H1 (cell line): ENCODE results near the gene BCAS4. TPM values are rescaled to one million over a fixed set of nuclear protein-coding genes. Genes with fewer than 3 reads are reported as not detected.

Source experiments
- CTCF ChIA-PET: fragments of 300-600 bp; sonication (Branson Sonifier 250); formaldehyde crosslinking; loops from one replicate; lab custom pipeline; 2021; ENCODE audit not compliant: partially characterized antibody; lab: Charles Lee
- POLR2A ChIA-PET: fragments of 300-600 bp; sonication (Branson Sonifier 250); formaldehyde crosslinking; loops from one replicate; lab custom pipeline; 2021; ENCODE audit warnings: inconsistent platforms; ENCODE audit not compliant: partially characterized antibody; lab: Charles Lee
- DNase-seq, 2 experiments: peaks; one replicate each; pipeline versions ENCODE4 v3.0.0 to v3.0.0-alpha.2; 2010 to 2022; ENCODE audit warnings: low spot score in 2 of 2, low read depth in 1 of 2, mixed read lengths in 1 of 2
- FAIRE-seq: peaks from 2 replicates; lab custom pipeline; 2011; peaks lifted over from hg19 to GRCh38; lab: Jason Lieb, UNC
- H2AFZ ChIP-seq: 2 replicates; pipeline ENCODE4 v1.8.1; 2012; ENCODE audit warnings: low read length, inconsistent platforms
- H2AK5ac ChIP-seq: 2 replicates; pipeline ENCODE4 v1.6.1; 2013; ENCODE audit warnings: low read depth, low read length
- H2BK120ac ChIP-seq: replicated peaks from 2 replicates; pipeline ENCODE3; 2013; ENCODE audit warnings: low read depth, low read length, inconsistent platforms
- H2BK12ac ChIP-seq: 2 replicates; pipeline ENCODE4 v1.6.1; 2013; ENCODE audit warnings: low read depth, low read length
- H2BK15ac ChIP-seq: 2 replicates; pipeline ENCODE4 v1.6.1; 2013; ENCODE audit warnings: low read length
- H2BK20ac ChIP-seq: 2 replicates; pipeline ENCODE4 v1.6.1; 2013; ENCODE audit warnings: low read length
- H2BK5ac ChIP-seq: 2 replicates; pipeline ENCODE4 v1.6.1; 2013; ENCODE audit warnings: low read depth, low read length
- H3K14ac ChIP-seq: 2 replicates; pipeline ENCODE4 v1.6.1; 2013; ENCODE audit warnings: inconsistent platforms; ENCODE audit not compliant: insufficient read length
- H3K18ac ChIP-seq: 2 replicates; pipeline ENCODE4 v1.6.1; 2013; ENCODE audit warnings: low read length; ENCODE audit errors: extremely low read depth
- H3K23ac ChIP-seq: 2 replicates; pipeline ENCODE4 v1.6.1; 2013; ENCODE audit warnings: inconsistent platforms; ENCODE audit not compliant: insufficient read length
- H3K23me2 ChIP-seq: 2 replicates; pipeline ENCODE4 v1.6.1; 2013; ENCODE audit warnings: low read depth, low read length
- H3K27ac ChIP-seq: 2 replicates; pipeline ENCODE4 v1.6.1; 2011; ENCODE audit warnings: low read depth, low read length, inconsistent platforms
- H3K27me3 ChIP-seq, 4 experiments: replicated peaks in 1 of 4; 1 replicate in 1 of 4; 2 replicates in 3 of 4; pipeline versions ENCODE4 v1.6.1 to v1.8.1; 2011 to 2013; ENCODE audit warnings: low read length in 3 of 4, mild to moderate bottlenecking in 3 of 4, inconsistent platforms in 2 of 4, mixed read lengths in 2 of 4, moderate library complexity in 1 of 4; ENCODE audit not compliant: control insufficient read depth in 3 of 4, insufficient read depth in 3 of 4; ENCODE audit errors: extremely low read depth in 1 of 4
- H3K36me3 ChIP-seq, 4 experiments: 2 replicates each; pipeline versions ENCODE4 v1.6.1 to v1.8.1; 2011 to 2013; ENCODE audit warnings: mild to moderate bottlenecking in 4 of 4, low read length in 3 of 4, moderate library complexity in 2 of 4, control low read depth in 1 of 4, inconsistent platforms in 1 of 4; ENCODE audit not compliant: insufficient read depth in 4 of 4, control insufficient read depth in 2 of 4
- H3K4ac ChIP-seq: replicated peaks from 2 replicates; pipeline ENCODE3; 2013; ENCODE audit warnings: low read length, low read depth, mixed read lengths, inconsistent platforms; ENCODE audit not compliant: insufficient read length
- H3K4me1 ChIP-seq, 4 experiments: replicated peaks in 1 of 4; 1 replicate in 1 of 4; 2 replicates in 3 of 4; pipeline versions ENCODE4 v1.6.1 to v1.8.1; 2011 to 2013; ENCODE audit warnings: low read length in 3 of 4, inconsistent platforms in 2 of 4, mixed read lengths in 1 of 4; ENCODE audit not compliant: insufficient read depth in 4 of 4, control insufficient read depth in 3 of 4
- H3K4me2 ChIP-seq, 2 experiments: 2 replicates each; pipeline versions ENCODE4 v1.6.1 to v1.8.1; 2011 to 2013; ENCODE audit warnings: low read depth in 2 of 2, low read length in 2 of 2, control low read depth in 1 of 2, inconsistent platforms in 1 of 2, mild to moderate bottlenecking in 1 of 2; ENCODE audit not compliant: insufficient read depth in 1 of 2
- H3K4me3 ChIP-seq, 4 experiments: fragments of 200-600, 300-600 bp in 1 of 4; sonication (generic), shearing (Covaris generic), sonication (Bioruptor Twin) in 1 of 4; 2 replicates each; pipeline versions ENCODE4 v1.5.1 to v1.8.1; 2011 to 2016; ENCODE audit warnings: low read length in 4 of 4, low read depth in 3 of 4, control low read depth in 2 of 4, inconsistent platforms in 2 of 4, mild to moderate bottlenecking in 2 of 4, mixed read lengths in 1 of 4, moderate library complexity in 1 of 4; ENCODE audit not compliant: insufficient read depth in 2 of 4; ENCODE audit errors: extremely low read depth in 1 of 4
- H3K56ac ChIP-seq: replicated peaks from 2 replicates; pipeline ENCODE3; 2013; ENCODE audit warnings: low read depth, mild to moderate bottlenecking, mixed read lengths, low read length, inconsistent platforms; ENCODE audit not compliant: insufficient read length
- H3K79me1 ChIP-seq: 2 replicates; pipeline ENCODE4 v1.6.1; 2013; ENCODE audit warnings: low read depth, low read length, control low read depth
- H3K79me2 ChIP-seq, 2 experiments: 2 replicates each; pipeline versions ENCODE4 v1.6.1 to v1.8.1; 2012 to 2013; ENCODE audit warnings: low read length in 2 of 2, mild to moderate bottlenecking in 2 of 2, inconsistent platforms in 1 of 2; ENCODE audit not compliant: insufficient read depth in 2 of 2, control insufficient read depth in 1 of 2
- H3K9ac ChIP-seq, 4 experiments: replicated peaks in 1 of 4; 1 replicate in 1 of 4; 2 replicates in 3 of 4; pipeline versions ENCODE4 v1.6.1 to v1.8.1; 2011 to 2013; ENCODE audit warnings: low read depth in 3 of 4, low read length in 3 of 4, control low read depth in 2 of 4, mild to moderate bottlenecking in 2 of 4, moderate library complexity in 2 of 4, inconsistent platforms in 1 of 4; ENCODE audit errors: extremely low read depth in 1 of 4
- H3K9me3 ChIP-seq, 2 experiments: 2 replicates each; pipeline versions ENCODE4 v1.6.1 to v1.8.1; 2012 to 2013; ENCODE audit warnings: mild to moderate bottlenecking in 2 of 2, moderate library complexity in 2 of 2, control low read depth in 1 of 2, inconsistent platforms in 1 of 2, low read depth in 1 of 2, low read length in 1 of 2, mixed read lengths in 1 of 2; ENCODE audit not compliant: insufficient read depth in 2 of 2
- H4K20me1 ChIP-seq, 2 experiments: replicated peaks in 1 of 2; 2 replicates each; pipeline versions ENCODE3 to v1.8.1; 2011 to 2013; ENCODE audit warnings: inconsistent platforms in 2 of 2, low read length in 2 of 2, mild to moderate bottlenecking in 1 of 2; ENCODE audit not compliant: insufficient read depth in 2 of 2, control insufficient read depth in 1 of 2
- H4K5ac ChIP-seq: 2 replicates; pipeline ENCODE4 v1.6.1; 2013; ENCODE audit warnings: low read length, low read depth, mixed read lengths, inconsistent platforms; ENCODE audit not compliant: insufficient read length
- H4K8ac ChIP-seq: 2 replicates; pipeline ENCODE4 v1.8.0; 2013; ENCODE audit warnings: mild to moderate bottlenecking, moderate library complexity, low read length, inconsistent platforms; ENCODE audit not compliant: insufficient read depth; ENCODE audit errors: extremely low read depth
- H4K91ac ChIP-seq: replicated peaks from 2 replicates; pipeline ENCODE3; 2013; ENCODE audit warnings: low read length, mixed read lengths, inconsistent platforms; ENCODE audit not compliant: insufficient read length
- CEBPB ChIP-seq: IDR thresholded peaks from 2 replicates; pipeline ENCODE4 v1.6.1; 2012; ENCODE audit warnings: low read depth, low read length
- POU5F1 ChIP-seq: IDR thresholded peaks from 2 replicates; pipeline ENCODE4 v1.6.1; 2011; ENCODE audit warnings: low read depth, mild to moderate bottlenecking, low read length, moderate library complexity
- ZNF274 ChIP-seq: IDR thresholded peaks from 2 replicates; pipeline ENCODE4 v1.7.0; 2012; ENCODE audit warnings: low read length, borderline replicate concordance; ENCODE audit errors: extremely low read depth
- WGBS, 2 experiments: shearing (Covaris generic) in 1 of 2; methylation state at CpG; one replicate each; pipeline versions ENCODE4 v1.1.6 to v1.1.7; 2013 to 2015; ENCODE audit warnings: low lambda C conversion rate in 2 of 2, mixed read lengths in 2 of 2, inconsistent platforms in 1 of 2, low coverage in 1 of 2, missing lambda C conversion rate in 1 of 2; ENCODE audit not compliant: insufficient replicate concordance in 2 of 2, insufficient coverage in 1 of 2, insufficient read length in 1 of 2; ENCODE audit errors: extremely low coverage in 1 of 2, missing lambda C conversion rate in 1 of 2; 5-methylcytosine and 5-hydroxymethylcytosine counted together
- polyA plus RNA-seq, 7 experiments: library from polyadenylated mRNA; depleted of rRNA in 3 of 7; stranded (reverse) in 5 of 7; unstranded in 2 of 7; fragments of >200 nt in 5 of 7; fragments of 200-250 nt in 2 of 7; gene quantifications; 1 replicate in 5 of 7; 2 replicates in 1 of 7; 4 replicates in 1 of 7; pipeline versions ENCODE4 v1.2.1 to v1.2.3, GENCODE V29; 2011 to 2013; ENCODE audit warnings: missing spikeins in 2 of 7, mixed read lengths in 2 of 7
- total RNA-seq: library from RNA; stranded (reverse); fragmentation: NEBNext Ultra II Directional; extraction: Animal tissue kit (Norgen Biotek cat#: 25700); gene quantifications from 2 replicates; pipeline ENCODE4 v1.2.1, GENCODE V29; 2021
- TF ChIP-seq, protein P1 (sequence below): IDR thresholded peaks from 2 replicates; pipeline ENCODE4 v1.6.1; 2012; ENCODE audit warnings: low read length, inconsistent platforms
- TF ChIP-seq, protein P2 (sequence below): IDR thresholded peaks from 2 replicates; pipeline ENCODE4 v1.6.1; 2011; ENCODE audit warnings: low read depth, mild to moderate bottlenecking, low read length; ENCODE audit not compliant: insufficient read depth

Gene BCAS4
- total and polyA plus RNA-seq, 2 of the 8 experiments (the other 6 are each of a cell fraction or from before 2014, with no cell fraction given): 21.2 to 23.6 TPM

GRCh38 chr20:50913690-50914375 lies 119.0 kb downstream of the BCAS4 start:
- FAIRE-seq (no peak), DNase-seq (no peak)
- Histone ChIP-seq H3K56ac (no peak overlapping the region), H2BK12ac (no peak overlapping the region), H3K36me3 (peaks cover 0 to 19% (median 3%) of the 10 kb centered on the region in 4 experiments; a peak in 4 of 8 replicates), H3K18ac (no peak overlapping the region), H4K20me1 (peaks cover 46 to 63% of the 10 kb centered on the region in 2 experiments), H3K4me3 (no peak overlapping the region), H3K4me1 (peaks cover 0 to 12% (median 2%) of the 10 kb centered on the region in 4 experiments; a peak in 3 of 7 replicates), H4K8ac (no peak overlapping the region), H2BK120ac (no peak overlapping the region), H2AFZ (no peak overlapping the region), H3K27ac (no peak overlapping the region), H3K9me3 (no peaks in the 10 kb centered on the region), H3K79me2 (peaks cover 71 to 100% of the 10 kb centered on the region in 2 experiments), H3K9ac (no peak overlapping the region), H3K4ac (no peak overlapping the region), H2BK15ac (no peak overlapping the region), H3K23ac (no peak overlapping the region), H3K4me2 (no peak overlapping the region), H2BK5ac (no peak overlapping the region), H3K79me1 (0 out of 2 replicates have a peak, but pooled peaks cover 2% of the 10 kb centered on the region), H2AK5ac (no peak overlapping the region), H4K5ac (no peak overlapping the region), H2BK20ac (no peak overlapping the region), H3K14ac (no peak overlapping the region), H3K27me3 (no peaks in the 10 kb centered on the region), H3K23me2 (no peaks in the 10 kb centered on the region), H4K91ac (no peak overlapping the region)
- WGBS, 2 experiments: 84% methylated on average over 2 of the region's 2 CpGs; no CpG with 5 or more reads in 1 of the 2 experiments
- ChIA-PET POLR2A (interaction anchor here (0.6 to 13.0 kb wide), 5 partner anchors 11 to 80 kb away, joined by 3 to 206 read pairs (median 4); partner anchors contain the start of gene ADNP), CTCF (interaction anchor here (1.1 to 2.3 kb wide), 3 partner anchors 13 to 120 kb away, joined by 4 to 7 read pairs (median 4); no protein-coding TSS in a partner anchor)
- no peak for TF ChIP-seq ZNF274
- TF ChIP-seq, protein P1, sequence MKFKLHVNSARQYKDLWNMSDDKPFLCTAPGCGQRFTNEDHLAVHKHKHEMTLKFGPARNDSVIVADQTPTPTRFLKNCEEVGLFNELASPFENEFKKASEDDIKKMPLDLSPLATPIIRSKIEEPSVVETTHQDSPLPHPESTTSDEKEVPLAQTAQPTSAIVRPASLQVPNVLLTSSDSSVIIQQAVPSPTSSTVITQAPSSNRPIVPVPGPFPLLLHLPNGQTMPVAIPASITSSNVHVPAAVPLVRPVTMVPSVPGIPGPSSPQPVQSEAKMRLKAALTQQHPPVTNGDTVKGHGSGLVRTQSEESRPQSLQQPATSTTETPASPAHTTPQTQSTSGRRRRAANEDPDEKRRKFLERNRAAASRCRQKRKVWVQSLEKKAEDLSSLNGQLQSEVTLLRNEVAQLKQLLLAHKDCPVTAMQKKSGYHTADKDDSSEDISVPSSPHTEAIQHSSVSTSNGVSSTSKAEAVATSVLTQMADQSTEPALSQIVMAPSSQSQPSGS: no peak
- TF ChIP-seq, protein P2, sequence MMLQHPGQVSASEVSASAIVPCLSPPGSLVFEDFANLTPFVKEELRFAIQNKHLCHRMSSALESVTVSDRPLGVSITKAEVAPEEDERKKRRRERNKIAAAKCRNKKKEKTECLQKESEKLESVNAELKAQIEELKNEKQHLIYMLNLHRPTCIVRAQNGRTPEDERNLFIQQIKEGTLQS: no peak
- TF ChIP-seq POU5F1: no peak
- no peak for TF ChIP-seq CEBPB
